NCI-H345 treated with DMSO at 0.1 percent for 48 hours (cell line): Measurements from ENCODE around the gene GALNT9.
"Not testable (repeated sequence)": the region's sequence is repeated elsewhere in the genome, so short reads cannot be mapped to it uniquely, and the experiment has no call there.

Experiments used
- DNase-seq: peaks from one replicate; lab custom pipeline; 2025; ENCODE audit not compliant: unreplicated experiment; lab: John Stamatoyannopoulos, UW

The GALNT9 gene

DNA sequence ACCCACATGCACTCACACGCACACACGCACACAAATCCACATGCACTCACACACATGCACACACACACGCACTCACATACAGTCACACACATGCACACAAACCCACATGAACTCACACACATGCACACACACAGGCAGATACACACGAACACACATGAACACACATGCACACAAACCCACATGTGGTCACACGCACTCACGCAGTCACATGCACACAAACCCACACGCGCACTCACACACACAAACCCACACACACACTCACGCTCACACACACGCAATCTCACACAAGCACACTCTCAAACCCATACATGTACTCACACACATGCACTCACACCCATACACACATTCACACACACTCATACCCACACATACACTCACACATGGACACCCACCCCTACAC, 61.5 kb downstream of the GALNT9 start:
- DNase-seq = no peak

DNA sequence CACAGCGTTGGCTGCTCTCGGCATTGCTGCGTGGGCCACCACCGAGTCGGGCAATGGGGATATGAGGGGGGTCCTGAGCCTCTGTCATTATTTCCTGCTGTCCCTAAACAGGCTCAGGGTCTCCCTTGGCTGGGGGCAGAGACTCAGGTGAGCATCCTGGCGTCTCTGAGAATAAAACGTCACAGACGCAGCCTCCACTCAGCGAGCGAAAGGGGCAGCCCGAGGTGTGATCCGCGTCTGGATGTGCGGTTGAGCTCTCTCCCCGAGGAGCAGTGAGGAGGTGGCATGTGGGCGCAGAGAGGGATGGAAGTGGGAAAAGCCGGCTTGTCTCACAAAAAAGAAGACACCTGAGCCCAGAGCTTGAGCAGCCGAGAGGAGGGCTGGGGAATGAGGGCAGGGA, 62.6 kb downstream of the GALNT9 start:
- no peak for DNase-seq

DNA sequence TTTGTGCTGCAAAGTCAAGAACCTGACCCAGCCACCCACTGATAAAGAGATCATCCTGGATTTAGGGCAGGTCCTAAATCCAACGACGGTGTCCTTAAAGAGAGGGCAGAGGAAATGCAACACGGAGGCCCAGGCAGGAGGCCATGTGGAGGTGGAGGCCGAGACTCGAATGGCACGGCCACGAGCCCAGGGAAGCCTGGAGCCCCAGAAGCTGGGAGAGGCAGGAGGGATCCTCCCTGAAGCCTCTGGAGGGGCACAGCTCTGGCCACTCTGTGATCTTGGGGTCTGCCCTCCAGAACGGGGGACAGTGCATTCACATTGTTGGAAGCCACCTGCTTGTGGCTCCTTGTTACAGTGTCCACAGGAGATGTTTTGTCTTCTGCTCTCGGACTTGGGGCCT, 63.0 kb downstream of the GALNT9 start:
- DNase-seq = no peak

DNA sequence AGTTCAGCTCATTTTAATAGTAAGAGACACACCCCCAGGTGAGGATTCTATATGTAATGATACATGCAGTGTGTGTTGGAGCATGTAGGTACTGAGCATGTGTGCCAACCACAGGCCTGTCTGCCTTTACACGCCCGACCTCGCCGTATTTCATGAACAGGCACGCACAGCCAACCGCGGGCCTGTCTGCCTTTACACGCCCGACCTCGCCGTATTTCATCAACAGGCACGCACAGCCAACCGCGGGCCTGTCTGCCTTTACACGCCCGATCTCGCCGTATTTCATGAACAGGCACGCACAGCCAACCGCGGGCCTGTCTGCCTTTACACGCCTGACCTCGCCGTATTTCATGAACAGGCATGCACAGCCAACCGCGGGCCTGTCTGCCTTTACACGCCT, 63.6 kb downstream of the GALNT9 start:
- DNase-seq = not testable (repeated sequence)

DNA sequence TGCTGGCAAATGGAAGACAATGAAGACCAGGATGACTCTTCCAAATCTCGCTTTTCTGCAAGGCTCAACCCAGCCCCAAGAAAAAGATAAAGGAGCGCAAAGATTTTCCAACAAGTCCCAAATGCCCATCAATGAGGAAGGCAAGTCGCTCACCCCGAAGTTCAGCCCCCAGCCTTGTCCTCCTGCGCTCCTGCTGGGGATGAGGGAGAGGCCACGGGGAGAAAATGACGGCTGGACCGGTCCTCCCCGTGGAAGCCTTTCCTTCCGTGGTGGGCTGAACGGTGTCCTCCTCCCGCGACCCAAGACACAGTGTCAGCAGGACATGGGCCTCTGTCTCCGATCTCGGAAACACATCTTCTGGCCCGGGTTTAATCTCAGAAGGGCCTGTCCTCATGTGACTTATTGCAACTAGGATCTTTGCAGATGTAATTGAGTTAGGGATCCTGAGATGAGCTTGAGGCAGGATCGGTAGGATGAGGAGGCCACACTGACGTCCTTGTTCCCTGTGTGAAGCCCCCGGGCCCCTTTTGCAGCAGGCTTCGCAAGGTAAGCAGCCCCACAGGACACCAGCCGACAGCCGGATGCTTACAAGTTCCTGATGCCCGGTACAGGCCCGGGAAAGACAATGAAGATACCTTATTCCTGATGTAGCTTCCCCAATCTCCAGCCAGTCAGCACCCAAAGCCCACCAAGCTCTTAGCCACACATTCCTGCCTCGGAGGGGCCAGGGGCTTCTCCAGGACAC, 64.2 kb downstream of the GALNT9 start:
- no peak for DNase-seq

DNA sequence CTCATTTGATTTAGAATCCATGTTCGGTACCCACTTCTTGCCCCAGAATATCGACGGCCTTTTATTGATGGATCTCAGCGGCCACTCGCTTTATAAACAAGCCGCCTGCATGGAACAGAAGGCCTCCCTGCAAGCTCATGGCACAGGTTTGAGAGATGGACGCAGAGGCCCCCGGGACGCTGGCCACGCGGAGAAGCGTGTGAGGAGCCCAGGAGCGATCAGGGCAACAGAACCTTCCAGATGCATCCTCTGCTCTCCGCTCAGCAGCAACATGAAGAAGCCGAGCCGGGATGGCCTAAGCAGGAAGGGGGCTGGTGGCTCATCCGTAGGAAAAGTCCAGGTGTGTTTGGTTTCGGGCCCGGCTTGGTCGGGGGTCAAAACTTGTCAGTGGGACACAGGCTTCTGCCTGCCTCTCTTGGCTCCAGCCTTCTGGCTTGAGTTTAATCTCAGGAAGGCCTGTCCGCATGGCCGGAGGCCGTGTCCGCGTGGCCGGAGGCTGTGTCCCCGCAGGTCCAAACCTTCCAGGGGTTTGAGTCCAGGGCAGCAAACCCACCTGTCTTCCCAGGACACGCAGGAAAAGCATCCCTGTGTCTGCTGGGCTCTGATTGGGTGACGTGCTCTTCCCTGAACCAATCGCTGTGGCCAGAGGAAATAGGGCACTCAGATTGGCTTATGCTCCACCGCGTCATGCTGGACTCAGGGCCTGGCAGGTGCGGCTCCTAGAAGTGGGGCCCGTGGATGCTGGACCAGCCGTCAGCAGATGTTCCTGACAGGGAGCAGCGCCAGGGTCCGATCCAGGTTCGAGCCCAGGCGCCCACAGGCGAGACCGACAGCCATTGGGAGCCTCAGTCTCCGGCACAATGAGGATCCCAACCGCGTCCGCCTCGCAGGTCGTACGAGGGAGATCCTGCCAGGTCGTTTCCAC, 65.0 kb downstream of the GALNT9 start:
- no peak for DNase-seq

DNA sequence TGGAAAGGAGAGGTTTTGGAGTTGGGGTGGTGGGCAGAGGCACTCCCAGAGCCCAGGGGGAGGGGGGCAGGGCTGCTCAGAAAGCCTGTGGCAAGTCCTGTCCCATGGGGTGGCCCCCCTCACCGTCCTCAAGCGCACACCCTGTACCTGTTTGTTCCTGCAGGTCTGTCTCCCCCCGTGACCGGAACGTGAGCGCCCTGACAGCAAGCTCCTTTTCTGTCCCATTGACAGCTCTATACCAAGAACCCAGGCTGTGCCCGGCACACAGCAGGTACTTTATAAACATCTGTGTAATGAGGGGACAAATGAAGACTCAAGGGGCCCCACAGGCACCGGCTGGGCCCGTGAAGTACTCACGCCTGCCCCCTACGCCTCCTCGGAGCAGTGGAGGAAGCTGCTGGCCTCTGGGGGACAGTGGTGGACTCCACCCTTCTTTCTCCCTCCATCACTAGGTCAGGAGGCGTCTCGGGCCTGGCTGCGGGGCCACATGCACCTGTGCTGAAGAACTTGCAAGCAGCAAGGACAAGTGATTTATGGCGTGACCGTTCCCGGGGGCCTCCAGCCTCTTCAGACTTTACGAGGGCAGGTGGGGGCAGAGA, 65.8 kb downstream of the GALNT9 start:
- DNase-seq = no peak

DNA sequence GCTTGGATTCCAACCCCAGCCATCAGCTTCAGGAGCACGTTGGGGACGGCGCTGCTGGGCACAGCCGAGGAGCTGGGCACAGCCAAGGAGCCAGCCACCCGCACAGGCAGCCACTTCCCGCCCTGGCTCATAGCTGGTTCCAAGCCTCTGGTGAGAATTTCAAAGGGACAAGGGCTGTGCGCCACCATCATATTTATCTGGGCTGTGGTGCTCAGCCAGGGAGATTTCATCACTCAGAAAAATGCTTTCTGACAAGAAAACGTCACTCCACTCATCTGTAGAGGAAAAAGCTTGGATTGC, 66.4 kb downstream of the GALNT9 start:
- no peak for DNase-seq

DNA sequence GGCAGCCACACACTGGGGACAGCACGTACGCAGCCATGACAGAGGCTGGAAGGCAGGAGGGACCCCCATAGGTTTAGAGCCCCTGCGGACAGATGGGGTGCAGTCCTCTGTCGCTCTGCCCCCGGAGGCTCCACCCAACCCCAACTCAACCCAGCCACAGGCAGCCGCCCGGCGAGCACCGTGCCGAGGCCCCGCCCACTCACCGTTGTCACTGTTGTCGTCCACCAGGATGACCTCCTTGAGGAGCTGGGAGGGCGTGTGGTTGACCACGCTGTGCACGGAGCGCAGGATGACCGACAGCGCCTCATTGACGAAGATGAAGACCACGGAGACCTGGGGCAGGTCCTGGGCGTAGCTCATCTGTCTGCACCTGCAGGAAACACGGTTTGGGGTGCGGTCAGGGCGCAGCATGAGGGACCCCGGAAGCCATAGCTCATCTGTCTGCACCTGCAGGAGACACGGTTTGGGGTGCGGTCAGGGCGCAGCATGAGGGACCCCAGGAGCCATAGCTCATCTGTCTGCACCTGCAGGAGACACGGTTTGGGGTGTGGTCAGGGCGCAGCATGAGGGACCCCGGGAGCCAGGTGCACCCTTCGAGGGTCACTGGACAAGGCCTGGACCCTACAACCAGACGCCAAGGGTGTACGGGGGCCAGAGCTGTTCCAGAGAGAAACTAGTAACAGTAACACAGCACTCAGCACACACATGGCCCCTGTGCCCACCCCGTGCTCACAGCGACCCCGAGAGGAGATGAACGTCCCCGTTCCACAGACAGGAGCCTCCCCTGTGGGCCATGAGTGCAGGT, 66.9 kb downstream of the GALNT9 start:
- no peak for DNase-seq

DNA sequence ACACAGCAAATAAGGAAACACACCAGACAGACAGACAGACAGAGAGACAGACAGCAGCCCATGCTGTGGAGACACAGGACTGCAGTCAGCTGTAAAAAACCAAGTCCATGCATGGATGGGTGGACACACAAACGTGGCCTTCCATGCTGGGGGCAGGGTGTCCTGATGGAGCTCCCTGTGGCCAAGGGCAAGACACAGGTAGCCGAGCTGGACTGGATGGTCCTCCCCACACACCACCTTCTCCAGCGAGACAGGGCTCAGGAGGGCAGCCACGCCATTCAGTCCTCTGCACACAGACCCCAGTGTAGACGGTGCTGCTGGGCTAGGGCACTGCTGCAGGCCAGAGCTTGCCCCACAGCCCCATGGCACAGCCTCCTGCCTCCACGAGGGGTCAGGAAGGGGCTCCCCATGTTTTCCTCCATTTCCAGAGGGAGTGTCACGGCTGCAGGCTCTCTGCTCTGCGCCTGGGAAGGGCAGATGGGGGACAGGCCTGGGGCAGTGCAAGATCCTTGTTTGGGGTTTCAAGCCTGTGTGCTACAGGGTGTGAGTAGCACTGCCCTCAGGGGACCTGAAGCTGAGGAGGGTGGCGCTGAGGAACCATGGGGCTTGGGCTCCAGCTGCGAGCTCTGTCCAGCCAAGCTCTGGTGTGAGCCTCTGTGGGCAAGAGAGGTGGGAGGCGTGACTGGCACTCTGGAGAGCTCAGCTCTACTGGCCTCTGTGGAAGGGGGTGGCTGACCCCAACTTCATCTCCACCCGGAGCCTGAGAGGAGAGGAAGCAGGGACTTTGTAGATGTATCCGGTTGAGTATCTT, 67.9 kb downstream of the GALNT9 start:
- no peak for DNase-seq

DNA sequence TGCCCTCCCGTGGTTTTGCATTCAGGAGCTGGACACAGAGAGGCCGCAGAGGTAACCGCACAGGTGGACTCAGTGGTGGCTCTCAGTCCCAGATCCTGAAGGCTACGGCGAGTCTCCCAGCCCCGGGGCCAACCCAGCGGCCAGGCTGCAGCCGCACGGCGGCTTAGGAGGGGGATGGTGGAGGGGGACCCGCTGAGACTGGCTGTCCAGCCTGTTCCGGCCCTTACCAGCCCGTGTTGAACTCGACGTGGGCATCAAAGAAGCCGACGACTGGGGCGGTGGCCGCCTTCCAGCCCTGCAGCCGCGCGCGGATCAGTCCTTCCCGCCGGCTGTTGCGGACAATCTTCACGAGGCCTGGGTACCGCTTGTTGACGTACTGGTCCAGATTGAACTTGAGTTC, 68.7 kb downstream of the GALNT9 start:
- no peak for DNase-seq

DNA sequence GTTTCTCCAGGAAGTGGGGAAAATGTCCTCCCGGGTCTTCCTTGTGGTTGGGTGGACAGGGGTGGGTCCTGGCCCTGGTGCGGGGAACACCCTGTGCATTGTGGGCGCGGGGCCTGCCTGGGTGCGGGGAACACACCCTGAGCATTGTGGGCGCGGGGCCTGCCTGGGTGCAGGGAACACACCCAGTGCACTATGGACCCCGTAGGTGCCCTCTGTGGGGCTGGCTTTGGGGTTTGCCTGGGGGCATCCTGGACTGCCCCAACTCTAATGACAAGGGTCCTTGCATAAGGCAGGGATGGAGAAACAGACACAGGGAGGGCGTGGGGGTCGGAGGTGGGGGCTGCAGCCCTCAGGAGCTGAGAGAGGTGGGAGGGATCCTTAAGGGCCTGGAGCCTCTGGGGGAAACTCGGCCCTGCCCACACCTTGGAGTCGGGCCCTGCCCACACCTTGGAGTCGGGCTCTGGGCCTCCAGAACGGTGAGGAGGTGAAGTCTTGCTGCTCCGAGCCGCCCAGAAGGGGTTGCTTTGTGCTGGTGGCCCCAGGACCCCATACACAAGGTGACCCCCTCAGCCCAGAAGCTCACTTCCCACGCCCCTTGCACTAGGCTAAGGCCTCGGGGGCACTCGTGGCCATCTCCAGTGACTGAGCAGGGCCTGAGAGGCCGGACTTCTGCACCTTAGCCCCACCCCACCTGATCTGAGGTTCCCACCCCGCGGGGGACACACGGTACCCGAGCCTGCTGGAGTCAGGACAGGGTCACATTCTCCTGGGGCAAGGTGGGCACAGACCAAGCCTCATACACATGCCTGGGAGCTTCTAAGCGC, 69.3 kb downstream of the GALNT9 start:
- DNase-seq = no peak

DNA sequence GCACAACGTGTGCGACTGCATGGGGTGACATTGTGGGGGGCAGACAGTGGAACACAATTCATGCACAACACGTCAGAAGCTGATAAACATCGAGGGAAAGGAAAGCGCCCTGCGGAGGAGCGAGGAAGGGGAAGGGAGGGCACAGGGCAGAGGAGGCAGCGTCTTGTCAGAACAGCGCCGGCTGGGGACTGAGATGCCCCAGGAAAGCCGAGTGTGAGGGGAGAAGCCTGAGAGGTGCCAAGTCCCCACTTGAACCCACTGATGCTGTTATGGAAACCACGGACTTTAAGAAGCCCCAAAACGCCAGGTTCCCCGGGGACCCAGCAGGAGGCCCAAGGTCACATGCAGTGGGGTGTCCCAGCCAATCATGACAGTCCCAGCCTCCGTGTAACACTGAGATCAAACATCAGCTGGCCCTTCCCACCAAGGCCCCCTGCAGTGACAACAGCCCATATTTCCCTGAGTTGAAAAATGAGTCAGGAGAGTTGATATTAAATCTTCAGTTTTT, 70.0 kb downstream of the GALNT9 start:
- no peak for DNase-seq

DNA sequence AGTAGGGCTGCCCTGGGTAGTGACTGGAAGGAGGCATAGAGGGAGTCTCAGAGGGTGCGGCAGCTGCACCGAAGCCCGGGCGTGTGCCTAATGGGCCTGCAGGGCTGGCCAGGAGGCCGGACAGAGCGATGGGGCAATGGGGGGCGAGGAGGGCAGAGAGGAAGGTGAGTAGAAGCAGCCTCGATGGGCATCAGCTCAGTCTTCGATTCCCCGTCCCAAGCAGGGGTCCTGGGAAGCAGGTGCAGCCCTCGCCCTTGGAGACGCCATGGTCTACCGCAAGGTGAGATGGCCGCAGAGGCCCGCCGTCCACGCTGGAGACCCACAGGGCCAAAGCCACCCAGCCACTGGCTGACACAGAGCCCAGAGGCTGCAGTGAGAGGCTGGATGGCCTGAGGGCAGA, 70.8 kb downstream of the GALNT9 start:
- DNase-seq = no peak

DNA sequence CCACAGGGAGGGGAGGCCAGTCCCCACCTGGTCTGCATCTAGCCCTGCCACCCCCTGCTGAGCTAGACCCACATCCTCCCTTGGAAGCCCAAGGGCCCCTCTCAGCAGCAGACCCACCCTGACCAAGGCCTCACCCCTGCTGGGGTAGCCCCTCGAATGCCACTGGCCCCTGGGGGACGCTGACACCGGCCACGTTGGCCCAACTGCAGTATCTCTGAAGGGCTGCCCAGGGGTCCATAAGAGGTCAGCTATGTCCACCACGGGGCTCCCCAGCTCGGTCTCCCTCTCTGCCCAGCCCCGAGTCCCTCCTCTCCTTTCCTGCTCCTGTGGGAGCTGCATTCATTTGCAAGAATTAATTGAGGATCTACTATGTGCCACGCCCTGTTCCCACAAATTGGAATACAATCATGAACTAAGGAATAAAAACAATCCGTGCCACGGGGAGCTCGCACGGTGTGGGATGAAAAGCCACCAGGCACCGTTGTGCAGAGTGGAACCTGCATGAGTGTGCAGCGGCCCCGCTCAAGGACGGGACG, 71.4 kb downstream of the GALNT9 start:
- no peak for DNase-seq

DNA sequence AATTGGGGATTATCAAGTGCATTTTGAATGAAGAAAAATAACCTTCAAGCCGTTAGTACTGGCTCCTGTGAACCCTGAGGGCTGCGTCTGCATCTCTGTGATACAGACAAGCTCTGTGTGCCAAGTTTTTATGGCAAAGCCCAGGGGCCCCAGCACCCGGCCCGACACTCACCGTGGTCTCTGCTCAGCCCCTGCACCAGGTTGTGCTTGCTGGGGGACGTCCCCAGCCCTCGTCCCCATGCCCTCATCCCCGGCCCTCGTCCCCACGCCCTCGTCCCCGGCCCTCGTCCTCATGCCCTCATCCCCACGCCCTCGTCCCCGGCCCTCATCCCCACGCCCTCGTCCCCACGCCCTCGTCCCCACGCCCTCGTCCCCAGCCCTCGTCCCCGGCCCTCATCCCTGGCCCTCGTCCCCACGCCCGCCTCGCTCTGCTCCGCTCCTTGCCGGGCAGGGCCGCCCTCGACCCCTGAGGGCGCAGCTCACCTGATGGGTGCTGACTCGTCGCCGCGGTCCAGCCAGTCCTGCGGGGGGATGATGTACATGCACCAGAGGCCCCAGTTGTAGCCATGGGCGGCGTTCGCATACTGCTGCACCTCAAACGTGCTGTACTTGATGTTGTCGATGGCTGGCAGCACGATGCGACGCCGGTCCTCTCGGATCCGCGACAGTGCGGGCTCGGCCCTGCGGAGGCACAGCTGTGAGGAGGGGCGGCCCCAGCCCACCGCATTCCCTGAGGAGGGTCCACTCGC, 72.0 kb downstream of the GALNT9 start:
- DNase-seq = no peak

DNA sequence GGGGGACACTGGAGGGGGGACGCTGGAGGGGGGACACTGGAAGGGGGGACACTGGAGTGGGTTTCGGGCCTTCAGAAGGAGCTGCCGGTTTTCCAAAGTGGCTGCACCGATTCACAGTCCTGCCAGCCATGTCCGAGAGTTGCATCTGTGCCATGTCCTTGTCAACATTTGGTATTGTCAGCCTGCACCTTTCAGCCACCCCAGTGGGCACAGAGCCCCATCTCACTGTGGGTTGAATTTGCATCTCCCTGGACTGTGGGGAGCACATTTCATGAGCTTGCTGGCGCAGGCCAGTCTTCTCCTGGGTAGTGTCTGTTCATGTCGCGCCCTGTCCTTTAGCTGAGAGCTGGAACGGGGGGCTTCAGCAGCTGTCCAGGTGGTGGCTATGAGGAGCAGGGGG, 72.7 kb downstream of the GALNT9 start:
- DNase-seq = no peak

DNA sequence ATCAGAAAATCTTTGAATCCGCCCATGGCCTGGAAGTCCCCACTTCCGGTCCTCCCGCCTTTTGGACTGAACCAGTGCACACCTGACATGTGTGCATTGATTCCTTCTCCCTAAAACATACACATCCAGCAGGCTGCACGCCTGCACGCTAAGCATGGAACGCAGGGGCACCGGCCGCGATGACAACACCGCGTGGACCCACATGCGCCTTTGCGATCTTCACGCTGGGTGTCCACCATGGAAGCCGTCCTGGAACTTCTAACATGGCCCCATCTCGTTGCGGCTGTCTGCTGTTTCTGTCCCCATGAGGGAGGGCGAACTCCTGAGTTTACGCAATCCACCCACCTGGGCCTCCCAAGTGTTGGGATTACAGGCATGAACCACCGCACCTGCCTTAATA, 73.7 kb downstream of the GALNT9 start:
- no peak for DNase-seq
